ENCODE measurements around the gene CCL7. TPM values are rescaled to one million over a fixed set of nuclear protein-coding genes. Genes with fewer than 3 reads are reported as not detected.
"Not testable (repeated sequence)": the region's sequence is repeated elsewhere in the genome, so short reads cannot be mapped to it uniquely, and the experiment has no call there.

The CCL7 gene
- total and polyA plus RNA-seq, 8 donors, result not detected

GRCh38 chr17:34226011-34226743 is 43.8 kb upstream of the CCL7 start:
- DNase-seq (no peak), FAIRE-seq (no peak), ATAC-seq (no peak)
- no peaks in the 10 kb centered on the region for H3K36me3 ChIP-seq
- H3K27ac ChIP-seq, result no peak overlapping the region
- intact Hi-C loops (cut with DNase I), result no loop called here
- no peaks in the 10 kb centered on the region for H3K27me3 ChIP-seq
- H3K9me3 ChIP-seq, result no peaks in the 10 kb centered on the region
- 68 to 69% methylated on average over 3 of the region's 3 CpGs for WGBS, 2 donors
- H3K4me3 ChIP-seq, result no peak overlapping the region
- TF ChIP-seq, protein P1, sequence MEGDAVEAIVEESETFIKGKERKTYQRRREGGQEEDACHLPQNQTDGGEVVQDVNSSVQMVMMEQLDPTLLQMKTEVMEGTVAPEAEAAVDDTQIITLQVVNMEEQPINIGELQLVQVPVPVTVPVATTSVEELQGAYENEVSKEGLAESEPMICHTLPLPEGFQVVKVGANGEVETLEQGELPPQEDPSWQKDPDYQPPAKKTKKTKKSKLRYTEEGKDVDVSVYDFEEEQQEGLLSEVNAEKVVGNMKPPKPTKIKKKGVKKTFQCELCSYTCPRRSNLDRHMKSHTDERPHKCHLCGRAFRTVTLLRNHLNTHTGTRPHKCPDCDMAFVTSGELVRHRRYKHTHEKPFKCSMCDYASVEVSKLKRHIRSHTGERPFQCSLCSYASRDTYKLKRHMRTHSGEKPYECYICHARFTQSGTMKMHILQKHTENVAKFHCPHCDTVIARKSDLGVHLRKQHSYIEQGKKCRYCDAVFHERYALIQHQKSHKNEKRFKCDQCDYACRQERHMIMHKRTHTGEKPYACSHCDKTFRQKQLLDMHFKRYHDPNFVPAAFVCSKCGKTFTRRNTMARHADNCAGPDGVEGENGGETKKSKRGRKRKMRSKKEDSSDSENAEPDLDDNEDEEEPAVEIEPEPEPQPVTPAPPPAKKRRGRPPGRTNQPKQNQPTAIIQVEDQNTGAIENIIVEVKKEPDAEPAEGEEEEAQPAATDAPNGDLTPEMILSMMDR (IDR thresholded peaks at IDR 0.05), result no peak
- no peaks in the 10 kb centered on the region for H3K4me1 ChIP-seq

- ATAC-seq (no peak), FAIRE-seq (no peak), DNase-seq (no peak)
- no peaks in the 10 kb centered on the region for H3K9me3 ChIP-seq
- no peaks in the 10 kb centered on the region for H3K27me3 ChIP-seq
- TF ChIP-seq, protein P1 (IDR thresholded peaks at IDR 0.05), result no peak
- H3K27ac ChIP-seq, result no peak overlapping the region
- no peaks in the 10 kb centered on the region for H3K4me1 ChIP-seq
- H3K36me3 ChIP-seq, result no peaks in the 10 kb centered on the region
- H3K4me3 ChIP-seq, result no peak overlapping the region
- intact Hi-C loops (cut with DNase I), result no loop called here
Observed at GRCh38 chr17:34226744-34227034, 43.3 kb upstream of the CCL7 start.

DNA sequence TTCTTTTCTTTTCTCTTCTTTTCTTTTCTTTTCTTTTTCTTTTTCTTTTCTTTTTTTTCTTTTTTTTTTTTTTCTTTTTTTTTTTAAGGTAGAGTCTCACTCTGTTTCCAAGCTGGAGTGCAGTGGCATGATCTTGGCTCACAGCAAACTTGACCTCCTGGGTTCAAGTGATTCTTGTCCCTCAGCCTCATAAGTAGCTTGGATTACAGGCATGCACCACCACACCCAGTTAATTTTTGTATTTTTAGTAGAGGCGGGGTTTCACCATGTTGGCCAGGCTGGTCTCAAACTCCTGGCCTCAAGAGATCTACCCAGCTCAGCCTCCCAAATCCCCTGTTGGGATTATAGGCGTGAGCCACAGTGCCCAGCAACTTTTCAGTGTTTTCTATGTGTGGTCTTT is 42.7 kb upstream of the CCL7 start:
- ATAC-seq; H3K4me1 ChIP-seq; H3K9me3 ChIP-seq; DNase-seq; H3K27ac ChIP-seq; FAIRE-seq; H3K4me3 ChIP-seq; H3K27me3 ChIP-seq; intact Hi-C loops (cut with DNase I); H3K36me3 ChIP-seq: not testable (repeated sequence)
- 63 to 74% methylated on average over 2 of the region's 2 CpGs for whole genome bisulfite sequencing, 2 donors

DNA sequence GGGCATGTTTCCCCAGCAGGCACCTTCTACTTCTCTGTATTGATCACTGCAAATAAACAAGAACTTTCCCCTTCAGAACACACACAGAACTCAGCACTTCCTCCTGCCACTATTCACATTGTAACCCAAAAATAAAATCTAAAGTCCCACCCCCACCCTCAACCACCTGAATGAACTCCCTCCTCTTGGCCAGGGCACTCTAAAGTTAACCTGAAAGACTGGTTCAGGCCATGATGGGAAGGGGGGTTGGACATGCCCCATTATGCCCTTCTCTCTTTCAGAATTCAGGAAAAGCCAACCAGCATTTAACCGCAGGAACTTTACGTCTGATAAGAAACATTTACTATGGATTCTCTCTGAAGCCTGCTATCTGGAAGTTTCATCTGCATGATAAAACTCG is 42.3 kb upstream of the CCL7 start:
- FAIRE-seq (no peak), ATAC-seq (peak in 2 of 4 donors; percentile 45 to 47), DNase-seq (no peak)
- Histone ChIP-seq H3K27me3 (no peaks in the 10 kb centered on the region), H3K4me3 (no peak overlapping the region), H3K4me1 (no peaks in the 10 kb centered on the region), H3K36me3 (no peaks in the 10 kb centered on the region), H3K9me3 (no peaks in the 10 kb centered on the region), H3K27ac (no peak overlapping the region)
- TF ChIP-seq, protein P1 (IDR thresholded peaks at IDR 0.05), result no peak
- intact Hi-C loops (cut with DNase I), result no loop called here
- 34 to 43% methylated on average over 3 of the region's 3 CpGs for WGBS, 2 donors

DNA sequence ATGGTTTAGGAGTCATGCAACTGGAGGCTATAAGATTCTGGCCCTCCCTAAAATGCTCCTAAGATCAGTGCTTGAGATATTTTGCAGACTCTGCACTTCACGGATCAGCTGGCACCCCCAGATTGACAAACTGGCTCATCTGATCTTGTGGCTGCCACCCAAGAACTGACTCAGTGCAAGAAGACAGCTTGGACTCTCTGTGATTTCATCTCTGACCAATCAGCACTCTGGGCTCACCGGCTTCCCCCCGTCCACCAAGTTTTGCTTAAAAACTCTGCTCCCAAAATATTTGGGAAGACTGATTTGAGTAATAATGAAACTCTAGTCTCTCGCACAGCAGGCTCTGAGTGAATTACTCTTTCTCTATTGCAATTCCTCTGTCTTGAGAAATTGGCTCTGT is 41.2 kb upstream of the CCL7 start:
- no peak for ATAC-seq
- H3K27me3 ChIP-seq, result no peaks in the 10 kb centered on the region
- no peak for DNase-seq
- H3K27ac ChIP-seq, result no peak overlapping the region
- H3K9me3 ChIP-seq, result no peaks in the 10 kb centered on the region
- H3K4me1 ChIP-seq, result no peaks in the 10 kb centered on the region
- intact Hi-C loops (cut with DNase I), result no loop called here
- no peak overlapping the region for H3K4me3 ChIP-seq
- whole genome bisulfite sequencing, 2 donors, result 75 to 84% methylated on average over 4 of the region's 4 CpGs
- FAIRE-seq, result no peak
- no peaks in the 10 kb centered on the region for H3K36me3 ChIP-seq
- TF ChIP-seq, protein P1 (IDR thresholded peaks at IDR 0.05), result no peak

Data from pancreas (tissue), 10 donors.